GM21367 (cell line): Measurements from ENCODE around the gene IGFLR1.
"Not testable (repeated sequence)": the region's sequence is repeated elsewhere in the genome, so short reads cannot be mapped to it uniquely, and the experiment has no call there.

Experiments
- ATAC-seq: cut with Tn5 transposase; IDR thresholded peaks from one replicate; pipeline ENCODE4 v1.9.1; 2021; ENCODE audit not compliant: unreplicated experiment

The IGFLR1 gene

GRCh38 chr19:35777086-35777841 is 35.0 kb upstream of the IGFLR1 start:
- no peak for ATAC-seq

DNA sequence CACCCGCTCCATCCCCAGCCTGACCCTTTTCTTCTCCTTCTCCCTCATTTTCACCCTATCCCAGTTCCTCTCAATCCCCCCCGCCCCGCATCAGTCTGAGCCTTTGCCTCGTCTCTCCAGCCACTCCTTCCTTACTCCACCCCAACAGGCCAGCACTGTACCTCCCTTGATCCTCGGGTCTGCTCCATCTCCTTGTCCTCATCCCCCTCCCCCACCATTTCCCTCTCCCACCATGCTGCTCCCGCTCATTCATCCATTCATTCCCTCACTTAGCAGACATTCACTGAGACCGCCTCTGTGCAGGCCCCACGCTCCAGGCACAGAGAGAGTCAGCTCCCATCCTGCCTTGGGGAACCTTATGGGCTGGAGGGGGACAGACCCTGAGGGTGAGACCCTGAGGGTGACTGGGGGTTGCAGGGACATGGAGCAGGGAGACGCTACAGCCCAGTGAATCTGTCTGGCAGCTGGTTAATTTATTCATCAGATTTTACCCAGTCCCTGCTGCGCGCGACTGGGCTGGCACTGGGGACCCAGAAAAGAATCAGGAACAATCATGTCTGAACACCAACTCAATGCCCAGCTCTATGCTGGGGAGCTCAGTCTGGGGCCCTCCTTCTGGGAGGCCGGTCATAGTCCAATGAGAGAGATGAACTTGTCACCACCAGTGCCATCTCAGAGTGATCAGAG is 34.0 kb upstream of the IGFLR1 start:
- ATAC-seq = no peak

DNA sequence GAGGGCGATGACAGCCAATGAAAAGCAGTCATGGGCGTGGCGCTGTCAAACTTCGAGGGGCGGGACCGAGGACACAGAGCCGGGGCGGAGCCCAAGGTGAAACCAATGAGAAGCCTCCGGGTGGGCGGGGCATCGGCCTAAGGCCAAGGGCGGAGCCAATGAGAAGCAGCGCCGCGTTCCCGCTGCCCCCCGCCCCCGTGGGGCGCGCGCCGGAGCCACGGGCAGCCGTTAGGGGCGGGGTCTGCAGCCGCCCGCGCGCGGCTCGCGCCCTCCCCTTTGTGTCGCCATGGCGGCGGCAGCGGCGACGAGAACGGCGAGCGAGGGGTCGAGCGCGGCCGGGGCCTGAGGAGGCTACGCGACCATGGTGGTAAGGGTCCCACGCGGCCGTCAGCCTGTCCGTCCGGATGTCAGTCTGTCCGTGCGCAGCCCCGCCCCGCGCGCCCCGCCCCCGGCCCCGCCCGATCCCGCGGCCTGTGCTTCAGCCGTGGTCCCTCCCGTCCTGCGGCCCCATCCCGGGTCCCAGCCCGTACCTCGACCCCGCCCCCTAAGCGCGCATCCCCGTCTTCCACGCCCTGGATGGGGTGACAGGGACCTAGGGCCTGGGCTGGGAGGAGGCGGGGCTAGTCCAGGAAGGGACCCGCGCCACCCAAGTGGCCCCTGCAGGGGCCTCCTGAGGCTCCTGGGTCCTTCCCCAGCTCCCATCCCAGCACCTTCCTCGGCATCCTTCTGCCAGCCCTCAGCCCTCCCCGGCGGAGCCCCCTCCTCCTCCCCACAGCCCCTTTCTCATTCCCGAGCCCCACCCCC is 33.2 kb upstream of the IGFLR1 start, which contains the start of gene ARHGAP33:
TSS of gene ARHGAP33 (plus strand) at position 267 of the 804 bp plus-strand sequence. CDS start at position 362, 95 bp downstream.
- peak; percentile 75 for ATAC-seq

DNA sequence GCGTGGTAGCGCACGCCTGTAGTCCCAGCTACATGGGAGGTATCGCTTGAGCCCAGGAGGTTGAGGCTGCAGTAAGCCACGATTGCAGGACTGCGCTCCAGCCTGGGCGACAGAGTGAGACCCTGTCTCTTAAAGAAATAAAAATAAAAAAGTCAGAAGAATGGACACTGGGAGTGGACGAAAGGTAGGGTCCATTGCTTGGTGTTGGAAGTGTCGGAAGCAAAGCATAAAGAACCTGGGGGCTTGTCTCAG is 32.7 kb upstream of the IGFLR1 start:
- no peak for ATAC-seq

GRCh38 chr19:35774274-35775045 is 32.2 kb upstream of the IGFLR1 start:
- ATAC-seq = no peak

- ATAC-seq = no peak
Measured at GRCh38 chr19:35773020-35773806, 31.0 kb upstream of the IGFLR1 start.

DNA sequence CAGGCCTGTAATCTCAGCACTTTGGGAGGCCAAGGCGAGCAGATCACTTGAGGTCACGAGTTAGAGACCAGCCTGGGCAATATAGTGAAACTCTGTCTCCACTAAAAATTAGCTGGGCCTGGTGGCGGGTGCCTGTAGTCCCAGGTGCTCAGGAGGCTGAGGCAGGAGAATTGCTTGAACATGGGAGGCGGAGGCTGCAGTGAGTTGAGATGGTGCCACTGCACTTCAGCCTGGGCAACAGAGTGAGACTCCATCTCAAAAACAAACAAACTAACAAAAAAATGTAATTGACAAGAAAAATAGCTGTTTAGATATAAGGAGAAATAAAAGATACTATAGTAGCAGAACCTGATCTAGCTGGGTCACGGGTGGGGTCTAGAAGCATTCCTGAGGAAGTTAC is 30.1 kb upstream of the IGFLR1 start:
- not testable (repeated sequence) for ATAC-seq

DNA sequence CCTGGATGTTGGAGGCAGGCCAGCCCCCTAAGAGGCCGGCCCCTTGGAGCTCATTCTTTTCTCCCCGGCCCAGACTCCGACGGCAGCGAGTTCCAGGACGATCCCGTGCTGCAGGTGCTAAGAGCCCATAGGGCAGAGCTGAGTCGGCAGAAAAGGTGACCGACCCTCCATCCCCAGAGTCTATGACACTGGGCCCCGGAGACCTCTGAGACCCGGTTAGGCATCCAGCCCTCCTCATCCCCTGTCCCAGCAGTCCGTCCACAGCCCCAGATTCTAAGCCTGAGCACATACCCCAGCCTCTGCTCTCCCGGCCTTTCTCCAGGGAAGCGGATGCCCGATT is 25.8 kb upstream of the IGFLR1 start:
- no peak for ATAC-seq

DNA sequence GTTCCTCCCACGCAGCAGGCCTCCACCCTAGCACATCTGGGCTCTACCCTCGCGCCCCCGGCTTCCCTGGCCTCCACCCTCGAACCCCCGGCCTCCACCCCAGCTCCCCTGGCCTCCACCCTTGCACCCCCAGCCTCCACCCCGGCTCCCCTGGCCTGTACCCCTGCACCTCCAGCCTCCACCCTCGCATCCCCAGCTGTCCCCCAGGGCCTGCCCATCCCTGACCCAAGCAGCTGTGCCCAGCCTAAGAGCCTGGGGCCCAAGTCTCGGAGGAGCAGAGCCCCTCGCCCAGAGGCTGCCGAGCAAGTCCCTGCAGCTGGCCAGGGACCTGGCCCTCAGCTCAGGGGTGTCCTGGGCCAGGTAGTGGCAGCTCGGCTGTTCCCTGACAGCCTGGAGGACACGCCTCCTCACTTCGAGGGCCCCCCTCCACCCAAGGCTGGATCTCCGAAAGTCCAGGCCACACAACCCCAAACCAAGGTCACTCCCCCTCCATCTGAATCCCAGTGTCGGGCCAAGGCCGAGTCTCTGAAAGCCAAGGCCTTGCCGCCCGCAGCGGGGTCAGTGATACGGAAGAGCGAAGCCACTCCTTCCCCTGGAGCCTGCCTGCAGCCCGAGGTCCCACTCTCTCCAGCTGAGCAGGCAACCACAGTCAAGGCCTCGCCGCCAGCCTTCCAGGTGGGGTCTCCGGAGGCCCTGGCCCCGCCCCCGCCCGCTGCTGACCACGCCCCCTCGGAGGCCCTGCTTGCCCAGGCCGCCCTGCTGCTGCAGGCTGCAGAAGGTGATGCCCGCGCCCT is 25.2 kb upstream of the IGFLR1 start:
- ATAC-seq = no peak

DNA sequence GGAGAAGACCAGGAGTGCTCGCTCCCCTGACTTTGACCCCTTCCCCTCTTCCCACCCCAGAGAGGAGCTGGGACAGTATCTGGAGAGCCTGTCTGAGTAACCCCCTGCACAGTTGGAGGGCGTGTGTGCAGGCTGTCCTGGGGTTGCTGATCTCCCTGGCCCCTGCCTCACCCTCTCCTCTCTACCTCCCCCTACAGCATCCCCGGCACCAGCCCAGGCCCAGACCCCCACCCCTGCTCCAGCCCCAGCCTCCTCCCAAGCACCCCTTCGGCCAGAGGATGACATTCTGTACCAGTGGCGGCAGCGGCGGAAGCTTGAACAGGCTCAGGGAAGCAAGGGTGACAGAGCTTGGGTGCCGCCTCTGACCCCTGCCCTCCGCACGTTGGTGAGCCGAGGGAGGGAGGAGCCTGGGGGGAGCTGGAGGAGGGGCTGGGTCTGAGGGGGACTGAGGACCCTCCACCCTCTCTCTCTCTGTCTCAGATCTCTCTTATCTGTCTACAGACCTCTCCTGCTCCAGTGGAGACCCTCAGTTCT is 24.4 kb upstream of the IGFLR1 start:
- ATAC-seq = no peak

DNA sequence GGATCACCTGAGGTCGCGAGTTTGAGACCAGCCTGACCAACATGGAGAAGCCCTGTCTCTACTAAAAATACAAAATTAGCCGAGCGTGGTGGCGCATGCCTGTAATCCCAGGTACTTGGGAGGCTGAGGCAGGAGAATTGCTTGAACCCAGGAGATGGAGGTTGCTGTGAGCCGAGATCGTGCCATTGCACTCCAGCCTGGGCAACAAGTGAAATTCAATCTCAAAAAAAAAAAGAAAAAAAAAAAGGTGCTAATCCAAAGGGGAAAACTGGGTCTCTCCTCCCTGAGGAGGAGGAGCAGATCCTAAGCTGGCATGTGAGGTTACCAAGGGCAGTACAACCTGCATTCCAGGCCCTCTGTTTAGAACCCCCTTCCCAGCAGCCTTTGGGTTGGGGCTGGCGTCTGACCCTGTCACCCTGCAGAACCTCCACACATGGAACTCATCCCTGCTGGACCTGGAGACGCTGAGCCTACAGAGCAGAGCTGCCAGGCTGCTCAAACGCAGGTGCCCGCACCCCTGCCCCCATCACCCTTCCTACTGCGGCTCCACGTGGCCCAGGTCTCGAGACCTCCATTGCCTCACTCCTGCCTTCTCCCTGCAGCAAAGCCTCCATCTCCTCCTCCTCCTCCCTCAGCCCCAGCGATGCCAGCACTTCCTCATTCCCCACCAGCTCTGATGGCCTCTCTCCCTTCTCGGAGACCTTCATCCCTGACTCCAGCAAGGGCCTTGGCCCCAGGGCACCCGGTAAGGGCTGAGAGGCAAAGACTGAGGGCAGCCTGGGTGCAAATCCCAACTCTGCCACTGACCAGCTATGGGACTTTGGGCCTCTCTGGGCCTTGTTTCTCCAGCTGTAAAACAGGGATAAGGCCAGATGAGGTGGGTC is 22.4 kb upstream of the IGFLR1 start:
- ATAC-seq = no peak

- no peak for ATAC-seq
Measured at GRCh38 chr19:35760711-35761349, 18.6 kb upstream of the IGFLR1 start.

DNA sequence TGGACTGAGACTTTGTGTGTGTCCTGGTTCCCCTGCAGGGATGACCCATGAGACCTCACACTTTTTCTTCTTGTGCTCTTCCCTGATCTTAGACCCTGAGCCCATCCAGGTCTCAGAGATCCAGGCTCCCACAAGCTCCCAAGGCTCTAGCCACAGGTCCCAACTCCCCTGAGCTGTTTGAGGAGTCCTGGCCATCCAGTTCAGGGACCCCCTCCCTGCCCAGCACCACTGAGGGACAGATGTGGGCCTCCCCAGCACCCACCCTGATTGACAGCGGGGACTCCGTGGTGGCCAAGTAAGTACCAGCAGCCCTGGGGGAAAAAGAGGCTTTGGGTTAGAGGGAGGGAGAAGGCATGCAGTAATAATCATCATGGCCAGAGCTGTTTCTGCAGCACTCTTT is 17.4 kb upstream of the IGFLR1 start:
- ATAC-seq = no peak

- peak; percentile 86 for ATAC-seq
Measured at GRCh38 chr19:35757749-35758608, 15.7 kb upstream of the IGFLR1 start, which contains the start of gene PROSER3. Gene PROSER3, plus strand, starts transcription at chr19:35758176. Its CDS starts 40 bp downstream, at chr19:35758216.

GRCh38 chr19:35757231-35757748 is 15.0 kb upstream of the IGFLR1 start:
- ATAC-seq = no peak

DNA sequence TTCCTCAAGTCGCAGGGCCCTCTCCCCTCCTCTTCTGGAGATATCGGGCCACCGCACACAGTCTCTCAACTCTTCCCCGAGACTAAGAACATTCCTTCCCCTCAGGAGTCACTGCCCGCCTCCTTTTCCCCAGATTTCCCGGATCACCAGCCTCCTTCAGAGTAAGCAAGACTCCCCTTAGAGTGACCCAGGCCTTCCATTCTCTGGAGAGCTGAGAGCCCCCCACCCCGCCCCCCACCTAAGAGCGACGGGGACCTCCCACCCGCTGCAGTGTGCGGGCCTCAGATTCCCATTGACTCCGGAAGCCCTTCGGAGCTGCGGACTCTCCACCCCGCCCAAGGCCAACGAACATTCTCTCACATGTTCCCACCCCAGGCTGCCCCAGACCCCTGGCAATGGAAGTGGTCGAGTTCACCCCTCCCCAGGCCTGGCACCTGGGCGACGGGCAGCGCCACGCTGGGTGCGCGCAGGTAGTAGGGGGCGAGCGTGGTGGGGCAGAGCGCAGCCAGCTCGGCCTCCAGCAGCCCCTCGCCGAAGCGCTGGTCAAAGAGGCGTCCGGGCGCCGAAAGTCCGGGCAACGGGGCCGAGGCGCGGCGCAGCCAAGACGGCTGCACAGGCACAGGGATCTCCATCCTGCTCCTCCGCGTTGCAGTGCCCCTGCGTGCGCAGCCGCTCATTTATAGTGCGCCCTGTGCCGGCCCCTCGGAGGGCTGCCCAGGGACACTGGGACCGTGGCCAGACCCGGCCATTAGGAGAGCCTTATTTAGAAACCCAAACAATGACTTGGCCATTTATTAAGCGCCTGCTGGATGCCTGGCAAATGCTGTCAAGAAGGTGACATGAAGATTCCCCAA is 14.4 kb upstream of the IGFLR1 start, which contains the start of gene HSPB6:
TSS of gene HSPB6 (minus strand) at position 653 of the 854 bp plus-strand sequence. CDS start at position 632, 21 bp downstream.
- no peak for ATAC-seq
